Measurements from ENCODE around the gene GRAMD1B.

DNA sequence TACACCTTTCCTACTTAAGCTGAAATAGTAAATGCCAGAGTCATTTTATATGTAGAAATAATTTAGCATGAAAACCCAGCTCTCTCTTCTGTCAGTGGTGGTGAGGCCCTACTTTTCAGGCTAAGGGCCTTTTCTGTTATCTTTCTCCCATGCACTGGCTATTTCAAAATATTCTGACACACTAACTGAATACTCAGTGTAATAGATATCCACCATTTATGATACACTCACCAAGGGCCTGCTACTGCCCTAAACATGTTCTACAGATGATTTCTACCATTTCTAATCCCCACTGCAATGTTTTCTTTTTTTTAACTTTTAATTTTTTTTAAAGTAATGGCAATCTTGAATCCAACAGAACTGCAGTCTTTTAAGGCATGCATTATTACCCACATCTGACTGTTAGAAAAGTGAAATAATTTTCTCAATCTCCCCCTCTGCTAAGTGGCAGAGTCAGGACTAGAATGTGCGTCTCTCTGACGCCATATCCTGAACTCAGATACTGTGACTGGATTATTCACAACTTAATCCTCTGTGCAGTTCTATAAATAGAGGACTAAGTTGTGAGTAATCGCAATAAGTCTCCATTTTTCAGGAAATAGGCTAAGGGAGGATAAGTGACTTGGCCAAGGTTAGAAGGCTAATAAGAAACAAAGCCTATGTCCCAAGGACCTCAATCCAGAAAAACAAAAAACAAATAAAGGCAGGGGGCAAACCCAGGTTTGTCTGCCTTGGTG, 44.0 kb downstream of the GRAMD1B start:
- TF ChIP-seq CTCF (IDR thresholded peaks at IDR 0.05; ENCODE audit: poor library complexity) (no peak), EZH2phosphoT487 (IDR thresholded peaks at IDR 0.05; ENCODE audit: low read depth, severe bottlenecking, unreplicated experiment) (no peak), EZH2 (IDR thresholded peaks at IDR 0.05; ENCODE audit: borderline replicate concordance) (no peak)
